OCI-LY1 (cell line): ENCODE measurements around the gene MGAT4C.

Experiments used
- CTCF ChIP-seq: fragments of 200-600 bp; sonication (generic), shearing (Covaris generic); IDR thresholded peaks from 2 replicates; pipeline ENCODE4 v1.5.1; 2017; ENCODE audit warnings: mild to moderate bottlenecking, antibody characterized with exemption, low read length, moderate library complexity, mixed read lengths
- EZH2 ChIP-seq: fragments of 200-600 bp; sonication (generic), shearing (Covaris generic); IDR thresholded peaks from 2 replicates; pipeline ENCODE4 v1.8.0; 2017; ENCODE audit warnings: borderline replicate concordance, mixed run types, mild to moderate bottlenecking, antibody characterized with exemption, low read length, moderate library complexity, mixed read lengths

- TF ChIP-seq CTCF = no peak
- TF ChIP-seq EZH2 = no peak
Observed at GRCh38 chr12:86283620-86284019, 27.4 kb upstream of the MGAT4C start.
